ENCODE results near the gene PKDCC. TPM values are rescaled to one million over a fixed set of nuclear protein-coding genes. Genes with fewer than 3 reads are reported as not detected.
"Not testable (repeated sequence)": the region's sequence is repeated elsewhere in the genome, so short reads cannot be mapped to it uniquely, and the experiment has no call there.

Gene PKDCC
- total RNA-seq, 3 donors from 2014 or later (not counting 1 experiment from before 2014, with no cell fraction given) = 0.50 TPM; not detected in 2

- H3K27me3 ChIP-seq (ENCODE audit: control insufficient read depth, insufficient read depth, low read length) = peaks cover 3% of the 10 kb centered on the region
- Mint-ChIP-seq H3K27me3 (ENCODE audit: low read depth in 2 of 2) (peaks cover 30 to 53% of the 10 kb centered on the region in 2 donors), H3K4me3 (no peak overlapping the region), H3K36me3 (no peaks in the 10 kb centered on the region), H3K9me3 (no peaks in the 10 kb centered on the region), H3K27ac (no peak overlapping the region), H3K4me1 (peaks cover 8 to 11% of the 10 kb centered on the region in 2 donors)
- no peaks in the 10 kb centered on the region for H3K36me3 ChIP-seq (ENCODE audit: control insufficient read depth, insufficient read depth, low read length)
- ATAC-seq (no peak), DNase-seq (no peak)
- intact Hi-C loops (cut with micrococcal nuclease) = no loop called here
- 93% methylated on average over 1 of the region's 2 CpGs for WGBS (ENCODE audit: insufficient coverage)
- H3K4me1 ChIP-seq (ENCODE audit: control insufficient read depth, insufficient read depth, low read length) = peaks cover 5% of the 10 kb centered on the region
- H3K4me3 ChIP-seq (ENCODE audit: low read length) = no peak overlapping the region
- no peaks in the 10 kb centered on the region for H3K9me3 ChIP-seq (ENCODE audit: control insufficient read depth, insufficient read depth, low read length)
- TF ChIP-seq CTCF (IDR thresholded peaks at IDR 0.05) = no peak
- no peak overlapping the region for H3K27ac ChIP-seq (ENCODE audit: low read length)
Measured at GRCh38 chr2:42082016-42082415, 34.2 kb downstream of the PKDCC start.

- H3K9me3 Mint-ChIP-seq = no peaks in the 10 kb centered on the region
- intact Hi-C loops (cut with micrococcal nuclease) = no loop called here
- ATAC-seq (no peak), DNase-seq (no peak)
- H3K9me3 ChIP-seq (ENCODE audit: control insufficient read depth, insufficient read depth, low read length) = no peaks in the 10 kb centered on the region
- H3K4me3 ChIP-seq (ENCODE audit: low read length) = no peak overlapping the region
- no peak overlapping the region for H3K27ac ChIP-seq (ENCODE audit: low read length)
- H3K27me3 Mint-ChIP-seq (ENCODE audit: low read depth in 2 of 2) = peaks cover 18 to 33% of the 10 kb centered on the region in 2 donors
- TF ChIP-seq CTCF (IDR thresholded peaks at IDR 0.05) = no peak
- H3K36me3 ChIP-seq (ENCODE audit: control insufficient read depth, insufficient read depth, low read length) = no peaks in the 10 kb centered on the region
- H3K4me1 Mint-ChIP-seq = peaks cover 8 to 11% of the 10 kb centered on the region in 2 donors
- H3K27ac Mint-ChIP-seq = no peak overlapping the region
- H3K4me1 ChIP-seq (ENCODE audit: control insufficient read depth, insufficient read depth, low read length) = peaks cover 5% of the 10 kb centered on the region
- H3K36me3 Mint-ChIP-seq = no peaks in the 10 kb centered on the region
- WGBS (ENCODE audit: insufficient coverage) = 81% methylated on average over 6 of the region's 6 CpGs
- no peak overlapping the region for H3K4me3 Mint-ChIP-seq
- peaks cover 3% of the 10 kb centered on the region for H3K27me3 ChIP-seq (ENCODE audit: control insufficient read depth, insufficient read depth, low read length)
Measured at GRCh38 chr2:42084231-42084671, 36.4 kb downstream of the PKDCC start.

- ATAC-seq = not testable (repeated sequence)
Measured at GRCh38 chr2:42085070-42085469, 37.2 kb downstream of the PKDCC start.

GRCh38 chr2:42085706-42086487 is 38.1 kb downstream of the PKDCC start:
- Histone ChIP-seq H3K27me3 (ENCODE audit: control insufficient read depth, insufficient read depth, low read length) (peaks cover 3% of the 10 kb centered on the region), H3K27ac (ENCODE audit: low read length) (no peak overlapping the region), H3K4me3 (ENCODE audit: low read length) (no peak overlapping the region), H3K36me3 (ENCODE audit: control insufficient read depth, insufficient read depth, low read length) (no peaks in the 10 kb centered on the region), H3K9me3 (ENCODE audit: control insufficient read depth, insufficient read depth, low read length) (no peaks in the 10 kb centered on the region), H3K4me1 (ENCODE audit: control insufficient read depth, insufficient read depth, low read length) (peaks cover 5% of the 10 kb centered on the region)
- no peak for TF ChIP-seq CTCF (IDR thresholded peaks at IDR 0.05)
- H3K27me3 Mint-ChIP-seq (ENCODE audit: low read depth in 2 of 2) = peaks cover 10 to 21% of the 10 kb centered on the region in 2 donors
- H3K4me3 Mint-ChIP-seq = no peak overlapping the region
- 76% methylated on average over 8 of the region's 8 CpGs for WGBS (ENCODE audit: insufficient coverage)
- DNase-seq (no peak), ATAC-seq (peak in 2 of 3 donors; percentile 12 to 14)
- intact Hi-C loops (cut with micrococcal nuclease) = loop anchor here (1.0 kb wide), 2 partner anchors 217 to 246 kb away; no protein-coding TSS in a partner anchor
- H3K9me3 Mint-ChIP-seq = no peaks in the 10 kb centered on the region
- no peak overlapping the region for H3K27ac Mint-ChIP-seq
- no peaks in the 10 kb centered on the region for H3K36me3 Mint-ChIP-seq
- H3K4me1 Mint-ChIP-seq = peaks cover 8 to 11% of the 10 kb centered on the region in 2 donors

More at GRCh38 chr2:42085070-42085469, 37.2 kb downstream of the PKDCC start:
- H3K36me3 ChIP-seq (ENCODE audit: control insufficient read depth, insufficient read depth, low read length); H3K27ac ChIP-seq (ENCODE audit: low read length); intact Hi-C loops (cut with micrococcal nuclease); H3K4me3 ChIP-seq (ENCODE audit: low read length); H3K9me3 Mint-ChIP-seq; H3K36me3 Mint-ChIP-seq; DNase-seq; H3K4me1 ChIP-seq (ENCODE audit: control insufficient read depth, insufficient read depth, low read length); H3K4me3 Mint-ChIP-seq; H3K27ac Mint-ChIP-seq; H3K9me3 ChIP-seq (ENCODE audit: control insufficient read depth, insufficient read depth, low read length); H3K27me3 ChIP-seq (ENCODE audit: control insufficient read depth, insufficient read depth, low read length): not testable (repeated sequence)
- peaks cover 8 to 11% of the 10 kb centered on the region in 2 donors for H3K4me1 Mint-ChIP-seq
- peaks cover 12 to 25% of the 10 kb centered on the region in 2 donors for H3K27me3 Mint-ChIP-seq (ENCODE audit: low read depth in 2 of 2)
- WGBS (ENCODE audit: insufficient coverage) = 81% methylated on average over 4 of the region's 4 CpGs
